Measurements from ENCODE around the gene LEKR1.

GRCh38 chr3:157051055-157051454 lies 224.9 kb downstream of the LEKR1 start:
- TF ChIP-seq POLR2A (IDR thresholded peaks at IDR 0.05; ENCODE audit: low read length) = no peak
- TF ChIP-seq GATA1 (IDR thresholded peaks at IDR 0.05; ENCODE audit: low read depth, low read length) = no peak

All from erythroblast (primary cell).